PFSK-1 (cell line): ENCODE measurements around the gene TRIAP1.

Experiments
- FOXP2 ChIP-seq: optimal IDR thresholded peaks from 2 replicates; pipeline ENCODE3; 2011; ENCODE audit warnings: borderline replicate concordance, control low read depth, inconsistent platforms; ENCODE audit not compliant: insufficient read depth; ENCODE audit errors: extremely low read length, extremely low read depth
- POLR2AphosphoS5 ChIP-seq: IDR thresholded peaks from 2 replicates; pipeline ENCODE4 v1.6.1; 2012; ENCODE audit warnings: low read depth, mild to moderate bottlenecking, control low read depth, low read length, moderate library complexity
- SIN3A ChIP-seq: IDR thresholded peaks from 2 replicates; pipeline ENCODE4 v1.6.1; 2012; ENCODE audit warnings: mild to moderate bottlenecking, low read length, moderate library complexity, borderline replicate concordance; ENCODE audit not compliant: insufficient read depth
- TAF1 ChIP-seq: IDR thresholded peaks from 2 replicates; pipeline ENCODE4 v1.6.1; 2012; ENCODE audit warnings: low read length, control low read depth, borderline replicate concordance; ENCODE audit not compliant: insufficient read depth
- TF ChIP-seq, protein P1 (sequence below), 2 experiments: IDR thresholded peaks; 2 replicates each; pipeline versions ENCODE4 v1.6.1 to v1.8.0; 2011 to 2012; ENCODE audit warnings: low read depth in 2 of 2, low read length in 2 of 2, control low read depth in 1 of 2, inconsistent platforms in 1 of 2, mild to moderate bottlenecking in 1 of 2, moderate library complexity in 1 of 2; ENCODE audit not compliant: insufficient read depth in 1 of 2

The TRIAP1 gene

DNA sequence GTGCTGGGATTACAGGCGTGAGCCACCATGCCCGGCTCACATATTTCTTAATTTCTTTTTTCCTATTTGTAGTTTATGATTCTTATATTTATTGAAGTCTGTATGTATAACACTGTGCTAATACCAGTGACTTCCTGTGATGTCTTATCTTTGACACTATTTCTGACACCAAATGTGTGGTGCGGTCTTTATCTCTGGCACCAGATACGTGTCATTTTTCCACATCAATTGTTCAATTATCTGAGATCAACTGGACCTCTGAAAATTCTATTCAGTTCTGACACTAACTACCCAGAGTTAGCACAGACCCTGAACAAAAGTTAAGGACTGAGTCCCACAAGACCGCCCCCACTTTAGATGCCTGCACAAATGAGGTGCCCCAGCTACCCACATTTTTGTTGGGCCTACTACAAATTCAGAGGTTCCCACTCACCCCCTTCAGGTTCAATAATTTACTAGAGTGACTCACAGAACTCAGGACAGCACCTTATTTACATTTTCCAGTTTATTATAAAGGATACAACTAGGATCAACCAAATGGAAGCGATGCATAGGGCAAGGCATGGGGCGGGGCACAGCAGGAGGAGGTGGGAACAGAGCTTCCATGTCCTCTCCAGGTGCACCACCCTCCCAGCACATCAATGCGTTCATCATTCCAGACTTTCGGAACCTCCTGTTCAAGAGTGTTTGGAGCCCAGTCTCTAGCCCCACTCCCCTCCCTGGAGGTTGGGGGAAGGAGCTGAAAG lies 35.0 kb upstream of the TRIAP1 start:
- TF ChIP-seq TAF1 (no peak), POLR2AphosphoS5 (no peak)
- TF ChIP-seq, protein P1, sequence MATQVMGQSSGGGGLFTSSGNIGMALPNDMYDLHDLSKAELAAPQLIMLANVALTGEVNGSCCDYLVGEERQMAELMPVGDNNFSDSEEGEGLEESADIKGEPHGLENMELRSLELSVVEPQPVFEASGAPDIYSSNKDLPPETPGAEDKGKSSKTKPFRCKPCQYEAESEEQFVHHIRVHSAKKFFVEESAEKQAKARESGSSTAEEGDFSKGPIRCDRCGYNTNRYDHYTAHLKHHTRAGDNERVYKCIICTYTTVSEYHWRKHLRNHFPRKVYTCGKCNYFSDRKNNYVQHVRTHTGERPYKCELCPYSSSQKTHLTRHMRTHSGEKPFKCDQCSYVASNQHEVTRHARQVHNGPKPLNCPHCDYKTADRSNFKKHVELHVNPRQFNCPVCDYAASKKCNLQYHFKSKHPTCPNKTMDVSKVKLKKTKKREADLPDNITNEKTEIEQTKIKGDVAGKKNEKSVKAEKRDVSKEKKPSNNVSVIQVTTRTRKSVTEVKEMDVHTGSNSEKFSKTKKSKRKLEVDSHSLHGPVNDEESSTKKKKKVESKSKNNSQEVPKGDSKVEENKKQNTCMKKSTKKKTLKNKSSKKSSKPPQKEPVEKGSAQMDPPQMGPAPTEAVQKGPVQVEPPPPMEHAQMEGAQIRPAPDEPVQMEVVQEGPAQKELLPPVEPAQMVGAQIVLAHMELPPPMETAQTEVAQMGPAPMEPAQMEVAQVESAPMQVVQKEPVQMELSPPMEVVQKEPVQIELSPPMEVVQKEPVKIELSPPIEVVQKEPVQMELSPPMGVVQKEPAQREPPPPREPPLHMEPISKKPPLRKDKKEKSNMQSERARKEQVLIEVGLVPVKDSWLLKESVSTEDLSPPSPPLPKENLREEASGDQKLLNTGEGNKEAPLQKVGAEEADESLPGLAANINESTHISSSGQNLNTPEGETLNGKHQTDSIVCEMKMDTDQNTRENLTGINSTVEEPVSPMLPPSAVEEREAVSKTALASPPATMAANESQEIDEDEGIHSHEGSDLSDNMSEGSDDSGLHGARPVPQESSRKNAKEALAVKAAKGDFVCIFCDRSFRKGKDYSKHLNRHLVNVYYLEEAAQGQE (IDR thresholded peaks at IDR 0.05; ENCODE audit: insufficient read depth in 1 of 2, low read depth in 2 of 2, low read length in 2 of 2) = no peak

DNA sequence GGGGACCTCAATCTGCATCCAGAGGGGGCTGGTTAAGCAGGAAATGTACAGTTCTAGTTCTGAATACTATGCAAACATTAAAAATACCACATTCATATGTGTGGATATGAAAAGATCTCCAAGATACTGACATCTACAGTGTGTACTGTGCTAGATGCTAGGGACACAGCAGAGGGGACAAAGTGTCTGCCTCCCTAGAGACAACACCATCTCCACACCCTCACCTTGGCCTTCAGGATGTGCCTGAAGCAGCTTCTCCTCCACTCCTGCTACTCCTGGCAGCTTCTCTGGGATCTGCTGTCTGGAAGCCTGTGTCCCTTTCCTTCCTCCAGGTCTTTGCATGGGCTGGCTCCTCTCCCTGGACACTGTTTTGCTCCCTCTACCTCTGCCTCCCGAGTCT lies 34.0 kb upstream of the TRIAP1 start:
- TF ChIP-seq SIN3A (no peak), TAF1 (no peak), POLR2AphosphoS5 (no peak)
- TF ChIP-seq, protein P1 (IDR thresholded peaks at IDR 0.05; ENCODE audit: insufficient read depth in 1 of 2, low read depth in 2 of 2, low read length in 2 of 2) = no peak

DNA sequence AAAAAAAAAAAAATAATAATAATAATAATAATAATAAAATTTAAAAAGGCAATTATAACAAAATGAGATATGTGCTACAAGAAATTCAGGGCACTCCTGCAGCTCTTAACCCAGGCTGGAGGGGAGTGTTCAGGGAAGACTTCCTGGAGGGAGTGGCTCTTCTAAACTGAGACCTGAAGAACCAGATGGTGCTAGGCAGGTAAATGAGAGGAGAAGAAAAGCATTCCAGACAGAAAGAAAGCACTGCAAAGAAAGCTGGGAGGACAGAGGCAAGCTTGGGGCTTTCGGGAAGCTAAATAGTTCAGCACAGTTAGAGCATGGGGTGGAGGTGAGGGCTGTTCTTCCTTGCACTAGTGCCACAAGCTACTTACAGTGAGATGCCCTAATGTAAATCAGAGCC lies 33.3 kb upstream of the TRIAP1 start:
- TF ChIP-seq TAF1 = no peak
- TF ChIP-seq FOXP2 = no peak
- no peak for TF ChIP-seq POLR2AphosphoS5
- TF ChIP-seq, protein P1 (IDR thresholded peaks at IDR 0.05; ENCODE audit: insufficient read depth in 1 of 2, low read depth in 2 of 2, low read length in 2 of 2) = no peak
- TF ChIP-seq SIN3A = no peak

DNA sequence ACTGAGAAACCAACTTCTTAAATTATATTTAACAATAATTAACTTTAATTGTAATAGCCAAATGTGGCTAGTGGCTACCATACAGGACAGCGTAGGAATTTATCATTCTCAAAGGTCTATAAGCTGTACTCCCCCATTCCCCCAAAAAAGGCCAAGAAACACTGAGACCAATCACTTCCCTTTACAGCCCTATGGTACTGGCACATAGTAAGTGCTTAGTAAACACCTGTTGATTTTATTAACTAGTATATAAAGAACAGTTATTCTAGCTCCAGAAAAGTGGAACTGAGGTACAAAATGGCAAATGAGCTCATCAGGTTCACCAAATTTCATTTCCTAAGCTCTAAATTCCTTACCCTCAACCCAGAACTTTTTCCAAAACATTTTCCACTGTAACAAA lies 29.5 kb upstream of the TRIAP1 start:
- TF ChIP-seq, protein P1 (IDR thresholded peaks at IDR 0.05; ENCODE audit: insufficient read depth in 1 of 2, low read depth in 2 of 2, low read length in 2 of 2) = no peak
- TF ChIP-seq SIN3A (no peak), TAF1 (no peak), FOXP2 (no peak)

DNA sequence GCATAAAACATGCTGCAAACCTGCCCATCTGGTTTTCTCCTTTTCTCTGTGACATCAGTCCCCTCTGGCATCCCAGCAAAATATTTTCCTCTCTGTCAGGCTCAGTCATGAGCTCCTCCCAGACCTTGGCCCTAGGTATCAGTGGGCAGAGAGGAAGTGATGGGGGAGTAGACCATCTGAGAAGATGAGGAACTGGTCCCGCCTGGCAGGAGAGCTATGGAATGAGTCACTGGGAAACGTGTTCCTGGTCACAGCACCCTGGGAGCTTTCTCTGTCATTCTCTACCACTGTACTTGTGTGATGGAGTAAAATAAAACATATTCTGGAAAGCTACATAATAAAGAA lies 28.4 kb upstream of the TRIAP1 start:
- TF ChIP-seq SIN3A (no peak), POLR2AphosphoS5 (no peak), FOXP2 (no peak), TAF1 (no peak)
- TF ChIP-seq, protein P1 (IDR thresholded peaks at IDR 0.05; ENCODE audit: insufficient read depth in 1 of 2, low read depth in 2 of 2, low read length in 2 of 2) = no peak
